Fibroblast of lung (primary cell): Measurements from ENCODE around the gene CAPN12.

Experiments
- CTCF ChIP-seq, 2 donors: IDR thresholded peaks in 1 of 2; conservative IDR thresholded peaks in 1 of 2; 1 replicate in 1 of 2; 2 replicates in 1 of 2; pipeline ENCODE4 v1.5.1; 2011 to 2012; ENCODE audit warnings: low read length in 2 of 2, control low read depth in 1 of 2, inconsistent platforms in 1 of 2, low read depth in 1 of 2, mild to moderate bottlenecking in 1 of 2
- EZH2 ChIP-seq: IDR thresholded peaks from 2 replicates; pipeline ENCODE4 v1.5.1; 2012; ENCODE audit warnings: low read length, control low read depth, mild to moderate bottlenecking; ENCODE audit errors: missing control alignments

GRCh38 chr19:38730470-38730730, 13.9 kb downstream of the CAPN12 start:
- no peak for TF ChIP-seq CTCF (conservative IDR thresholded peaks at IDR 0.05 in 1 of 2, IDR thresholded peaks at IDR 0.05 in 1 of 2; ENCODE audit: low read depth in 1 of 2, low read length in 2 of 2)
- TF ChIP-seq EZH2, result no peak
